Measurements from ENCODE around the gene TSPAN9. TPM values are rescaled to one million over a fixed set of nuclear protein-coding genes. Genes with fewer than 3 reads are reported as not detected.

TSPAN9 gene
- total and polyA plus RNA-seq, 4 donors, result 17.4 to 62.9 (median 34.2) TPM

- H3K9me3 ChIP-seq (ENCODE audit: control insufficient read depth in 4 of 4, low read length in 3 of 4), result no peaks in the 10 kb centered on the region
- TF ChIP-seq GABPA (IDR thresholded peaks at IDR 0.05 in 1 of 2, conservative IDR thresholded peaks at IDR 0.05 in 1 of 2) (no peak), RAD21 (IDR thresholded peaks at IDR 0.05) (no peak), MAX (IDR thresholded peaks at IDR 0.05) (no peak), RXRA (IDR thresholded peaks at IDR 0.05) (no peak), HNF4A (conservative IDR thresholded peaks at IDR 0.05) (no peak)
- H3K4me3 ChIP-seq (ENCODE audit: low read depth in 1 of 3, low read length in 3 of 3), result no peak overlapping the region
- DNase-seq (ENCODE audit: low spot score), result no peak
- H3K27ac ChIP-seq (ENCODE audit: low read depth in 1 of 2, low read length in 2 of 2), result no peak overlapping the region
- H3K36me3 ChIP-seq (ENCODE audit: control insufficient read depth in 4 of 4, insufficient read depth in 3 of 4, low read depth in 1 of 4, low read length in 3 of 4), result peaks cover 0 to 8% (median 1%) of the 10 kb centered on the region in 4 donors
- 95% methylated on average over 18 of the region's 18 CpGs for WGBS
- H3K9ac ChIP-seq (ENCODE audit: low read depth in 1 of 2, low read length in 2 of 2), result no peak overlapping the region
- peaks cover 7 to 25% (median 16%) of the 10 kb centered on the region in 4 donors for H3K4me1 ChIP-seq (ENCODE audit: control insufficient read depth in 4 of 4, insufficient read depth in 4 of 4, low read length in 3 of 4)
- no peaks in the 10 kb centered on the region for H3K27me3 ChIP-seq (ENCODE audit: control insufficient read depth in 4 of 4, insufficient read depth in 4 of 4, low read length in 3 of 4)
These were observed 146.7 kb downstream of the TSPAN9 start for GRCh38 chr12:3223601-3224529.

- H3K9me3 ChIP-seq (ENCODE audit: control insufficient read depth in 4 of 4, low read length in 3 of 4), result no peaks in the 10 kb centered on the region
- no peak for DNase-seq (ENCODE audit: low spot score)
- H3K4me3 ChIP-seq (ENCODE audit: low read depth in 1 of 3, low read length in 3 of 3), result no peak overlapping the region
- TF ChIP-seq SP1 (IDR thresholded peaks at IDR 0.05), result no peak
- TF ChIP-seq HNF4G (IDR thresholded peaks at IDR 0.05), result no peak
- H3K4me1 ChIP-seq (ENCODE audit: control insufficient read depth in 4 of 4, insufficient read depth in 4 of 4, low read length in 3 of 4), result peaks cover 6 to 23% (median 16%) of the 10 kb centered on the region in 4 donors
- no peak overlapping the region for H3K27ac ChIP-seq (ENCODE audit: low read depth in 1 of 2, low read length in 2 of 2)
- WGBS, result 90% methylated on average over 19 of the region's 19 CpGs
- no peaks in the 10 kb centered on the region for H3K27me3 ChIP-seq (ENCODE audit: control insufficient read depth in 4 of 4, insufficient read depth in 4 of 4, low read length in 3 of 4)
- H3K36me3 ChIP-seq (ENCODE audit: control insufficient read depth in 4 of 4, insufficient read depth in 3 of 4, low read depth in 1 of 4, low read length in 3 of 4), result peaks cover 0 to 13% (median 2%) of the 10 kb centered on the region in 4 donors
- H3K9ac ChIP-seq (ENCODE audit: low read depth in 1 of 2, low read length in 2 of 2), result no peak overlapping the region
These were observed 147.3 kb downstream of the TSPAN9 start for GRCh38 chr12:3224530-3224903.

- H3K9me3 ChIP-seq (ENCODE audit: control insufficient read depth in 4 of 4, low read length in 3 of 4), result no peaks in the 10 kb centered on the region
- H3K27me3 ChIP-seq (ENCODE audit: control insufficient read depth in 4 of 4, insufficient read depth in 4 of 4, low read length in 3 of 4), result no peaks in the 10 kb centered on the region
- H3K9ac ChIP-seq (ENCODE audit: low read depth in 1 of 2, low read length in 2 of 2), result no peak overlapping the region
- DNase-seq (ENCODE audit: low spot score), result no peak
- no peak overlapping the region for H3K27ac ChIP-seq (ENCODE audit: low read depth in 1 of 2, low read length in 2 of 2)
- H3K4me1 ChIP-seq (ENCODE audit: control insufficient read depth in 4 of 4, insufficient read depth in 4 of 4, low read length in 3 of 4), result peaks cover 6 to 23% (median 16%) of the 10 kb centered on the region in 4 donors
- H3K36me3 ChIP-seq (ENCODE audit: control insufficient read depth in 4 of 4, insufficient read depth in 3 of 4, low read depth in 1 of 4, low read length in 3 of 4), result peaks cover 0 to 15% (median 2%) of the 10 kb centered on the region in 4 donors
- no peak for TF ChIP-seq NR2F2 (IDR thresholded peaks at IDR 0.05)
- no peak for TF ChIP-seq REST (IDR thresholded peaks at IDR 0.05)
- no peak for TF ChIP-seq CTCF (IDR thresholded peaks at IDR 0.05; ENCODE audit: low read depth, low read length, missing input control)
- no peak for TF ChIP-seq GABPA (IDR thresholded peaks at IDR 0.05 in 1 of 2, conservative IDR thresholded peaks at IDR 0.05 in 1 of 2)
- no peak for TF ChIP-seq RAD21 (IDR thresholded peaks at IDR 0.05)
- TF ChIP-seq TAF1 (conservative IDR thresholded peaks at IDR 0.05), result no peak
- no peak for TF ChIP-seq ZBTB33 (IDR thresholded peaks at IDR 0.05)
- no peak for TF ChIP-seq HNF4A (conservative IDR thresholded peaks at IDR 0.05)
- no peak for TF ChIP-seq SP1 (IDR thresholded peaks at IDR 0.05)
- no peak for TF ChIP-seq FOXA2 (IDR thresholded peaks at IDR 0.05)
- no peak for TF ChIP-seq FOXA1 (IDR thresholded peaks at IDR 0.05)
- no peak for TF ChIP-seq ATF3 (IDR thresholded peaks at IDR 0.05)
- TF ChIP-seq JUND (IDR thresholded peaks at IDR 0.05), result no peak
- TF ChIP-seq YY1 (IDR thresholded peaks at IDR 0.05), result no peak
- TF ChIP-seq EGR1 (IDR thresholded peaks at IDR 0.05; ENCODE audit: low read depth in 2 of 2), result no peak
- no peak for TF ChIP-seq HNF4G (IDR thresholded peaks at IDR 0.05)
- no peak for TF ChIP-seq MAX (IDR thresholded peaks at IDR 0.05)
- TF ChIP-seq RXRA (IDR thresholded peaks at IDR 0.05), result no peak
- 82% methylated on average over 20 of the region's 20 CpGs for WGBS
- H3K4me3 ChIP-seq (ENCODE audit: low read depth in 1 of 3, low read length in 3 of 3), result no peak overlapping the region
These were observed 148.1 kb downstream of the TSPAN9 start for GRCh38 chr12:3225154-3225795.

All from liver (tissue), 9 donors.